ENCODE data around the gene MEF2D. TPM values are rescaled to one million over a fixed set of nuclear protein-coding genes. Genes with fewer than 3 reads are reported as not detected.

MEF2D gene
- total RNA-seq, 1 donor from 2014 or later, result 67.0 TPM

- no peak for DNase-seq (ENCODE audit: extremely low read depth, low read depth, low spot score)
These were observed 69.7 kb downstream of the MEF2D start for GRCh38 chr1:156430866-156431265.

GRCh38 chr1:156430303-156430702, 70.3 kb downstream of the MEF2D start:
- DNase-seq (ENCODE audit: extremely low read depth, low read depth, low spot score), result no peak

GRCh38 chr1:156429313-156430060, 71.1 kb downstream of the MEF2D start:
- DNase-seq (ENCODE audit: extremely low read depth, low read depth, low spot score), result no peak

GRCh38 chr1:156428746-156429288, 71.8 kb downstream of the MEF2D start:
- DNase-seq (ENCODE audit: extremely low read depth, low read depth, low spot score), result no peak

DNA sequence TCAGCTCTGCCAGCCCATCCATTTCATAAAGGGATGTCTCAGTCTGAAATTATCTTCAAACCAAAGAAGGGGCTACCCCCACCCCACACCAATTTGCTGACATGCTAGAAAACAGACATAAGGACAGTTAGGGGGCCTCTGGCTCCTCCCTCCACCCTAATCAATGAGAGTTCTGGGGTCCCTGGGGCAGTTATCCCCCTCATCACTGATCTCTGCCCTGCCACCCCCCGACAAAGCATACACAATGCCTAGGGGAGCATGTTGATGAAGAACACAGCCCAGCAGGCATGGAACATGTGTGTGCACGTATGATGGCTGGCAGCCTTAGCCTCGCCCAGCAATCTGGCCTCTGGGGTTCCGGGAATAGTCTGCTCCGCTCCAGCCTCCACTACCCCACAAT, 72.6 kb downstream of the MEF2D start:
- DNase-seq (ENCODE audit: extremely low read depth, low read depth, low spot score), result no peak

DNA sequence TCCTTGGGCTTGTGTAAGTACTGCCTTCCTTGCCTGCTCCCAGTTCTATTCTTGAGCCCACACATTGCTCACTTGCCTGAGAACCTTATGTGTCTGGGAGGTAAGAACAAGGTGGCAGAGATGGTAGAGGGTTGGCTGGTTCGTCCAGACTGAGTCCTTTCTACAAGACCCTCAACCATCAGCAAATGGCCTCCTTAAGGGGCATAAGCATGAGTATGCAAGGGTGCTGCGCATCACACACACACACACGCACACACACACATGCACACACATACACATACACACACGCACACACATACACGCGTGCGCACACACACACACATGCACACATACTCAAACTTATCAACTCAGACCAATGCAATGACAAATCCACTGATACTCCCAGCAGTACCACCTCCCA, 74.6 kb downstream of the MEF2D start:
- no peak for DNase-seq (ENCODE audit: extremely low read depth, low read depth, low spot score)

GRCh38 chr1:156424806-156425432, 75.7 kb downstream of the MEF2D start:
- no peak for DNase-seq (ENCODE audit: extremely low read depth, low read depth, low spot score)

DNA sequence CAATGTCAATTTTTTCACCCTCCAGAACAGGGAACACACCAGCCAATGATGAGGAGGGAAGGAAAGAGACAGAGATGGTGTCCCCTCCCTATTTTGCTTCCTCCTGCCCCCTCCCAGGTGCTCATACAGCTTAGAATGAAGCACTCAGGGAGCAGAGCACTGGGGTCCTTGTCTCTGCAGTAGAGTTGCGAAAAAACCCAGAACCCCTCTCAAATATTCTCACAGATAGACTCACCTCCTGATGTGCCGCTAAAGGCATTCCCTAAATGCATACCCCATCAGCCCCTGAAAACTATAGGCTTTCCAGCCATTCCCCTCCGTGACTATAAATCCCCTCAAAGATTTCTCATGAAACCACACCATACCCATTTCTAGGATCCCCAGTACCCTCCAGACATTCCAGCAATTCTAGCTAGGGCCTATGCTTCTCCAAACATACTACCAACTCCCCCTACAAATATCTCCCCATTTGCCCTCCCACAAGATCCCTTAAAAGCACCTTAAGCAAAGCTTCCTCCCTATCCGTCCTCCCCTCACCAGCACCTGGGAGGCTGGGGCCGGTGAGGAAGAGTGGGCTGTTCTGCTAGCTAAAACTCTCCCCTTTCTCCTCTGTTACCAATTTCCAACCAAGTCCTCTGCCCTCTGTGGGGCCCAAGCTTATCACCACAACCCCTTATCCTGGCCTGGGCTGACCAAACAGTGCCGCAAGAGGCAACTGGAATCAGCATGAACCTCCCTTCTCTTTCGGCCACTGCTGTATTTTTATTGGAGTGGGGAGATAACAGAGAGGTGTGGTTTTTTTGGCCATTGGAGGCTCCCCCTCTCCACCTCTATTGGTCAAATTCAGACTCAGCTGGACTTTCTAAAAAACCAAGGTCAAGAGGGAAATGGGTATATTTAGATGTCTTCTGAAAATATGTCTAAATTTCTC, 76.9 kb downstream of the MEF2D start:
- DNase-seq (ENCODE audit: extremely low read depth, low read depth, low spot score), result no peak

- DNase-seq (ENCODE audit: extremely low read depth, low read depth, low spot score), result no peak
These were observed 77.9 kb downstream of the MEF2D start for GRCh38 chr1:156422602-156423091.

DNA sequence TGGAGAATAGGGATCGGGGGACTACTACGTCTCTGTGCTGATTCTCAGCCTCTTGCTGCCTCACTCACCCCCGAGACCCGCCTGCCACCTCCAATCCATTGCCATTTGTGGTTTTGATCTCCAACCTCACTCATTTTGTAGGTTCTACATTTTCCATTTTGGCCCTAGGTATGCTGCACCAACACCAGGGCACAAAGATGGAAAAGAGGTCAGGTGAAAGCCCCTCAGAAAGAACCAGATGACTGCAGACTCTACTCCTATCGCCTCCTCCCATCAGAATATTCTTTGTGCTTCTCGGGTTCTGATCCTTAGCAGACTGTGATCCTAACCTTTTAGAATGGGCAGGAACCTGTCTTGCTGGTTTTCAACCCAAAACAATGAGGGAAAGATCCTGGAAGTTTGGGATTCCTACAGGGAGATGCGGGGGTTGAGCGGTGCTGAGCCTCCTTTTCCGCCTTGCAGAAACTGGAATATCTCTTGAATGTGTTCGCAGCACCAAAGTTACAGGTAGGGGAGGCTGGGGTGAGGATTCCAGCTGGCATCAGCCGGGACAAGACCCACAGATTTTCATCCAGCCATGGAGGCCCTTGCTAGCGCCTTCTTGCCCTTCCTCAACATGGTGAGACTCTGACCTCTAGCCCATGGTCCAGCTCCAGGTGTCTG, 78.5 kb downstream of the MEF2D start:
- DNase-seq (ENCODE audit: extremely low read depth, low read depth, low spot score), result no peak

DNA sequence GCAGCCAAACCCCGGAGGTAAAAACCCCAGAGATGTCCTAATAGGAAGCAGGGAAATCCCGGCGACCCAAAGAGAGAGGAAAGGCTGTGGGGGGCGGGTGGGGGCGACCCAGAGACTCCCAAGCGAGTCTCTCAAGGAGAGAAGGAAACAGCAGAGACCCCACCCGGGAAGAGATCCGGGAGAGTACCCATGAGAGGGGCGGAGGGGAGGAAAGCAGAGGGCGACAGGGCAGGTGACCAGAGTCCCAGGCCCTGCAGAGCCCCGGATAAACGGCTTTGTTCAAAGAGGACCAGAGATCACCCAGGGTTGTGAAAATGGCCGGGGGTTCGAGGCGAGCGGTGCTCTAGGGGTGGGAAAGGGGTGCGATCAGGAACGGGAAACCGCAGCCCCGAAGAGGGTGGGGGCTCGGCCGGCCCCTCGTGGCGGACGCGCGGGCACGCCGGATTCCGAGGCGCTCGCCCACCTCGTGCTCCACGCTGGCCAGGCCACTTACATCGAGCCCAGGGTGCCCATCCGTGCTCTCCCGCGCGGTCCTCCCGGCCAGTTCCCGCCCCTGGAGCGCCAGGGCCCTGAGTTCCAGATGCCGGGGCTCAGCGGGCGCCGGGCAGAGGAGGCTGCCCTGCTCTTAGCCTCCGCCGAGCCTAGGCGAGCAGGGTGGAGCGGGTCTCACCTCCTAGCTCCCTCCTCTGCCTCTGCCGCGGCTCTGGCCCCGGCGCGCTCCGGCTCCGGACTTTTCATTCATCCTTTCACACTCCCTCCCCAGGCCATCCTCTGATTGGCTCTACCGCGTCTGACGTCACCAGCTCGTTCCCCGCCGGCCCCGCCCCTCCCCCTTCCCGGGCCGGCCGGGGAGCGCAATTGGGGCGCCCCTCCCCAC, 79.3 kb downstream of the MEF2D start:
- no peak for DNase-seq (ENCODE audit: extremely low read depth, low read depth, low spot score)

- no peak for DNase-seq (ENCODE audit: extremely low read depth, low read depth, low spot score)
These were observed 80.1 kb downstream of the MEF2D start for GRCh38 chr1:156420205-156421061.

DNA sequence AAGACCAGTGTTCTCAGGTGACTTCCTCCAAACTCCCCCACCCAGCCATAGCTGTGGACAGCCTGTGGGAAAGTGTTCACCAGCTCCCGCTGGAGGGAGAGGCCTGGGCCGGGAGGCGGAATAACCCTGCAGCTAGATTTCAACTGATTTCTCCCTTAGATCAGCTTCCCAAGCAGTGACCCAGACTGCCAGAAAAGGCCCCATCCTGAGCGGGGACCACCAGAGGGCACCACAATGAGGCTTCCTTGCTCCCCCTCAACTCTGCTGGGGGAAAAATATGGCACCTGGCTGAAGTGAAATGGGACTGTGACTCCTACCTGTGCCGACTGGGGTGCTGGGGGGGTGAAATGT, 80.7 kb downstream of the MEF2D start:
- DNase-seq (ENCODE audit: extremely low read depth, low read depth, low spot score), result no peak

DNA sequence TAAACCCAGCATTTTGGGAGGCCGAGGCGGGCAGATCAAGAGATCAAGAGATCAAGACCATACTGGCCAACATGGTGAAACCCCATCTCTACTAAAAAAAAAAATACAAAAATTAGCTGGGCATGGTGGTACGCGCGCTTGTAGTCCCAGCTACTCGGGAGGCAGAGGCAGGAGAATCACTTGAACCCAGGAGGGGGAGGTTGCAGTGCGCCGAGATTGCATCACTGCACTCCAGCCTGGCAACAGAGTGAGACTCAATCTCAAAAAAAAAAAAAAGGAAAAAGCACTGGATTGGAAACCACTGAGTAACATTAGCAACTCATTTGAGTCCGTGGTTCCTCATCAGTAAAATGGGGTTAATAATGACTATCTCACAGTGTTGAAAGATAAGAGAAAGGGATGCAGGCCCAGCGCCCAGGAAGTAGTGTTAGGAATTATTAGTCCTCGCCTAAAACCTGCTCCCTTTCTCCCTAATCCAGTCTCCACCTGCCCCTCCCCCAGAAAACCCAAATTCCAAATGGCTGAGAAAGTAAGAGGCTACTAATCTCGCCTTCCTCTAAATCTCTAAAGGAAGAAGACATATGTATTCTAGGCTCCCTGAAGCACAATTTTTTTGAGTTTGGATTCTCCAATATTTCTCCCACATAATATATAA, 82.0 kb downstream of the MEF2D start:
- no peak for DNase-seq (ENCODE audit: extremely low read depth, low read depth, low spot score)

DNA sequence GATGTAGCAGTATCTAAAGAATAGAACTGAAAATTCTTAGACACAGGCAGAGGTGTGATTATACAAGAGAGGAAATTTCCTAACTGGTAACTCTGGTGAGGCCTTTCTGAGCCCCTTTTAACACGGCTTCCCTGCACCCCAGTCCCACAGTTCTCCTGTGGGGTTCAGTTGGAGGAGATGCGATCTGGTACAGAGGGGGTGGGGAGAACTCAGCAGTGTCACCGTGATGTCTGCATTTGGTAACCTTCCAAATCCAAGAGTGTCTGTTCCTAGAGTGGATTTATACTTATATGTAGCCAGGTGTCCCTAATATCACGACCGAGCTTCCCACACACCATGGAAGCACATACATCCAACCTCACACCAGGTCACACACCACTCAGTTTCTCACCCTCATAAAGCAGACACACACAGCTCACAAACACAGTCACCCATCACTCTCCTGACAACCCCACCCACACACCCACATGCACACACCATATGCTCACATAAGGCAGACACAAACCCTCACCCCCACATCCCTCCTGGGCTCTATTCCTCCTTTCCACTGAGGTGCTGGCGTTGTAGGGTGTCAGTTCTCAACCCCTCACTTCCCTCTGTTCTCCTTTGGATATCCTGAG, 83.1 kb downstream of the MEF2D start:
- DNase-seq (ENCODE audit: extremely low read depth, low read depth, low spot score), result no peak

GRCh38 chr1:156416993-156417392, 83.6 kb downstream of the MEF2D start:
- no peak for DNase-seq (ENCODE audit: extremely low read depth, low read depth, low spot score)

- DNase-seq (ENCODE audit: extremely low read depth, low read depth, low spot score), result no peak
These were observed 86.0 kb downstream of the MEF2D start for GRCh38 chr1:156414461-156415064.
